Aorta (tissue), 5 donors: ENCODE measurements around the gene MAP2K5. TPM values are rescaled to one million over a fixed set of nuclear protein-coding genes. Genes with fewer than 3 reads are reported as not detected.

ENCODE experiments used
- ATAC-seq: fragments of 200-7000 bp; cut with Tn5 transposase; one replicate; pipeline ENCODE4 v1.9.1; 2022; ENCODE audit warnings: moderate library complexity; ENCODE audit not compliant: low FRiP score
- DNase-seq, 2 donors: peaks; one replicate each; pipeline ENCODE4 v3.0.0-alpha.2; 2020
- H3K27ac ChIP-seq, 2 donors: one replicate each; pipeline ENCODE4 v1.5.1; 2013; ENCODE audit warnings: low read length in 2 of 2, mild to moderate bottlenecking in 2 of 2, moderate library complexity in 2 of 2, control low read depth in 1 of 2, inconsistent platforms in 1 of 2, low read depth in 1 of 2
- H3K27me3 ChIP-seq, 2 donors: one replicate each; pipeline ENCODE4 v1.6.1; 2013; ENCODE audit warnings: control low read depth in 1 of 2, low read length in 1 of 2, mild to moderate bottlenecking in 1 of 2, moderate library complexity in 1 of 2; ENCODE audit not compliant: insufficient read depth in 2 of 2, control insufficient read depth in 1 of 2
- H3K36me3 ChIP-seq, 2 donors: one replicate each; pipeline ENCODE4 v1.6.1; 2013; ENCODE audit warnings: control low read depth in 1 of 2, low read length in 1 of 2, mild to moderate bottlenecking in 1 of 2; ENCODE audit not compliant: insufficient read depth in 2 of 2, control insufficient read depth in 1 of 2
- H3K4me1 ChIP-seq, 2 donors: one replicate each; pipeline ENCODE4 v1.6.1; 2013; ENCODE audit warnings: low read length in 2 of 2, control low read depth in 1 of 2, mild to moderate bottlenecking in 1 of 2, moderate library complexity in 1 of 2; ENCODE audit not compliant: insufficient read depth in 2 of 2, control insufficient read depth in 1 of 2
- H3K4me3 ChIP-seq, 2 donors: one replicate each; pipeline ENCODE4 v1.5.1; 2013; ENCODE audit warnings: low read length in 2 of 2, control low read depth in 1 of 2, mild to moderate bottlenecking in 1 of 2
- H3K9me3 ChIP-seq: one replicate; pipeline ENCODE4 v1.6.1; 2013; ENCODE audit warnings: mild to moderate bottlenecking, low read length; ENCODE audit not compliant: control insufficient read depth
- WGBS, 2 donors: extraction: QIAGEN DNeasy Blood & Tissue Kit; methylation state at CpG; one replicate each; pipeline ENCODE4 v1.1.7; 2013; 5-methylcytosine and 5-hydroxymethylcytosine counted together
- intact Hi-C, 2 donors: fragments of 100-400 bp; cut with DNase I; formaldehyde crosslinking; loops; one replicate each; pipeline versions ENCODE4 v1.14.2 to v1.15.0; 2022
- polyA plus RNA-seq, 2 donors: library from polyadenylated mRNA; stranded (reverse); fragments of 200-250 nt; gene quantifications; one replicate each; pipeline ENCODE4 v1.2.3, GENCODE V29; 2013
- total RNA-seq, 2 donors: library from RNA; stranded (reverse); fragmentation: NEBNext Ultra II Directional; extraction: Animal tissue kit (Norgen Biotek cat#: 25700); gene quantifications; one replicate each; pipeline ENCODE4 v1.2.1, GENCODE V29; 2021
- donor health status: healthy with polysubstance abuse.
- donor health status: Bipolar disorder and iron deficiency.
- donor health status: DM: no; HTN: no; CAD: no.
- donor health status: DM: no; HTN: no; CAD: no.
- donor health status: DM: yes; HTN: yes; CAD: no.

Gene MAP2K5
- total and polyA plus RNA-seq, 4 donors, result 7.3 to 29.2 (median 17.1) TPM

GRCh38 chr15:67771189-67771800 is 228.8 kb downstream of the MAP2K5 start:
- ATAC-seq, result no peak
- Histone ChIP-seq H3K4me1 (no peaks in the 10 kb centered on the region), H3K4me3 (no peak overlapping the region), H3K27me3 (no peaks in the 10 kb centered on the region), H3K9me3 (no peaks in the 10 kb centered on the region), H3K36me3 (no peaks in the 10 kb centered on the region), H3K27ac (no peak overlapping the region)
- WGBS, 2 donors, result 42 to 58% methylated on average over 7 of the region's 7 CpGs
- no peak for DNase-seq
- intact Hi-C loops, result no loop called here

DNA sequence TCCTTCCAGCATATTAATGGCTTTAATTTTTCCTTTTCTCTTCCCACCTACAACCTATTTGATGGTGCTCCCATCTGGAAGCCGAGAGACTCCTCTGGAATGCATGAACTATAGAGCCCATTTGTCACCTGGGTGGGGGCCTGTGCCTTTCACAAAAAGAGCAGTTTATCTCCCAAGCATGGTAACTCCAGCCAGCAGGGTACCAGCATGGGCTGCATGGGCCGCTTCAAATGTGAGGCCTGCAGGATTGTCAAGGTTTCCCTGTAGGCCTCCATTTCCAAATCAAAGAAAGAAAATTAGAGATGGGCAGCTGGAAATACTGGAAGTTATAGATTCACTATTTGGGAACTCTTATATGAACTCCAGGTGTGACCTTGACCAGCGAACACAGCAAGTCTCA is 232.1 kb downstream of the MAP2K5 start:
- Histone ChIP-seq H3K27me3 (no peaks in the 10 kb centered on the region), H3K27ac (no peak overlapping the region), H3K4me1 (no peaks in the 10 kb centered on the region), H3K36me3 (no peaks in the 10 kb centered on the region), H3K4me3 (no peak overlapping the region), H3K9me3 (no peaks in the 10 kb centered on the region)
- ATAC-seq (no peak), DNase-seq (no peak)
- 96 to 97% methylated on average over 3 of the region's 3 CpGs for WGBS, 2 donors
- intact Hi-C loops, result no loop called here

GRCh38 chr15:67775250-67775649 is 232.7 kb downstream of the MAP2K5 start:
- no peaks in the 10 kb centered on the region for H3K27me3 ChIP-seq
- H3K9me3 ChIP-seq, result no peaks in the 10 kb centered on the region
- no peak overlapping the region for H3K4me3 ChIP-seq
- H3K4me1 ChIP-seq, result no peaks in the 10 kb centered on the region
- 84 to 91% methylated on average over 2 of the region's 2 CpGs for WGBS, 2 donors
- ATAC-seq (no peak), DNase-seq (no peak)
- intact Hi-C loops, result no loop called here
- H3K27ac ChIP-seq, result no peak overlapping the region
- H3K36me3 ChIP-seq, result no peaks in the 10 kb centered on the region

DNA sequence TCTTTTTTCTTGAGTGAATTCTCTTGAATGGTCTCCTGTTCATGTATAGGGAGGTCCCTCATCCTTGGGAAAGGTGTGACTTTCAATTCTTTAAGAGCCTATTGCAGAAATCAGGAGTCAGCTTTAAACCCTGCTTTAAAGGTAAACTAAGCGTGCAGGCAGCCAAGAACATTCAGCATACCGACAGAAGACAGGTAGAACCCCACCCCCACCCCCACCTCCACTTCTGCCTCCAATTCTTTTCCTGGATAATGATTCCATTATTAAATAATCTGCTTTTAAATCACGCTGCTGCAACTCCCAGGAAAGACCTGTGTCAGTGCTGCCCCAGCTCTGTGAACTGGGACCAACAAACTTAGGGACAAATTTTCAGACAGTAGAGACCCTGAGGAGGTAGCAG is 233.5 kb downstream of the MAP2K5 start:
- H3K9me3 ChIP-seq, result no peaks in the 10 kb centered on the region
- WGBS, 2 donors, result 93 to 94% methylated on average over 3 of the region's 3 CpGs
- H3K36me3 ChIP-seq, result no peaks in the 10 kb centered on the region
- no peaks in the 10 kb centered on the region for H3K27me3 ChIP-seq
- ATAC-seq (no peak), DNase-seq (no peak)
- H3K27ac ChIP-seq, result no peak overlapping the region
- intact Hi-C loops, result no loop called here
- H3K4me3 ChIP-seq, result no peak overlapping the region
- H3K4me1 ChIP-seq, result no peaks in the 10 kb centered on the region

DNA sequence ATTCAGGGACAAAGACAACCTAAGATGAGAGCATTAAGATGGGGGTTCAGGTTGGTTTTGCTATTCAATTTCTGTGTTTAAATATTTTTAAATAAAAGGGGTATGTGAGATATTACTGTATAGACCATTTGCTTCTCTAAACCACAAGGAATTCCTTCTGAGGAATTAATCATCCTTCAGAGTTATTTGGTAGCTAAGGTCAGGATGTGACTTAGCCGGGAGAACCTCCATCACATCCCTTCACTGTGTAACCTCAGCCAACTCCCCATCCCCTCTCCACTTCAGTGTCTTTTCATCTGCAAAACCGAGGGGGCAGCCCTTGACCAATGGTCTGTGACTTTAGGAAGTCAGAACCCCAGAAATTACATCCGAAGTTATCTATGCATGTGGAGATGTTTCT is 234.1 kb downstream of the MAP2K5 start:
- ATAC-seq, result no peak
- H3K4me3 ChIP-seq, result no peak overlapping the region
- no peaks in the 10 kb centered on the region for H3K27me3 ChIP-seq
- H3K36me3 ChIP-seq, result no peaks in the 10 kb centered on the region
- H3K4me1 ChIP-seq, result no peaks in the 10 kb centered on the region
- whole genome bisulfite sequencing, 2 donors, result 80 to 83% methylated on average over 3 of the region's 3 CpGs
- intact Hi-C loops, result no loop called here
- no peak for DNase-seq
- no peaks in the 10 kb centered on the region for H3K9me3 ChIP-seq
- no peak overlapping the region for H3K27ac ChIP-seq

GRCh38 chr15:67777071-67777470 is 234.6 kb downstream of the MAP2K5 start:
- Histone ChIP-seq H3K27me3 (no peaks in the 10 kb centered on the region), H3K9me3 (no peaks in the 10 kb centered on the region), H3K4me1 (no peaks in the 10 kb centered on the region), H3K36me3 (no peaks in the 10 kb centered on the region), H3K4me3 (no peak overlapping the region), H3K27ac (no peak overlapping the region)
- WGBS, 2 donors, result 84 to 88% methylated on average over 5 of the region's 5 CpGs
- intact Hi-C loops, result no loop called here
- ATAC-seq (no peak), DNase-seq (no peak)

DNA sequence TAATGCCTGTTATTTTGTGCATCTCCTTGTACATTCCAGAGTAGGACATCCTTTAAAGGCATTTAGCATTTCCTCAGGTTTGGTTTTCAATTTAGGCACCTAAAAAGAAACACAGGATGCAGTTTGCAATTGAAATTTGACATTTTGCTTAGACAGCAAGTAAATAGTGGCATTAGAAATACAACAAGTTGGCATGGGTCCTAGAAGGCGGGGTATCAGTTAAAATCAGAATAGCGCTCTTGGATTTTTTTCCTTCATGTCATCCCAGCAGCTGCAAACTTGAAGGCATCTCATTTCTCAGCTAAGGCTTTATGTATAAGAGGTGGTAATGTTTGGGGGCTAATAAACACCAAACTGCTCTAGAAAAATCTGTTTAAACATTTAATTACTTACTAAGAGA is 235.3 kb downstream of the MAP2K5 start:
- no peak overlapping the region for H3K27ac ChIP-seq
- intact Hi-C loops, result no loop called here
- no peak for DNase-seq
- 86 to 94% methylated on average over 2 of the region's 2 CpGs for WGBS, 2 donors
- H3K36me3 ChIP-seq, result no peaks in the 10 kb centered on the region
- H3K4me3 ChIP-seq, result no peak overlapping the region
- ATAC-seq, result no peak
- H3K27me3 ChIP-seq, result no peaks in the 10 kb centered on the region
- no peaks in the 10 kb centered on the region for H3K9me3 ChIP-seq
- H3K4me1 ChIP-seq, result no peaks in the 10 kb centered on the region

DNA sequence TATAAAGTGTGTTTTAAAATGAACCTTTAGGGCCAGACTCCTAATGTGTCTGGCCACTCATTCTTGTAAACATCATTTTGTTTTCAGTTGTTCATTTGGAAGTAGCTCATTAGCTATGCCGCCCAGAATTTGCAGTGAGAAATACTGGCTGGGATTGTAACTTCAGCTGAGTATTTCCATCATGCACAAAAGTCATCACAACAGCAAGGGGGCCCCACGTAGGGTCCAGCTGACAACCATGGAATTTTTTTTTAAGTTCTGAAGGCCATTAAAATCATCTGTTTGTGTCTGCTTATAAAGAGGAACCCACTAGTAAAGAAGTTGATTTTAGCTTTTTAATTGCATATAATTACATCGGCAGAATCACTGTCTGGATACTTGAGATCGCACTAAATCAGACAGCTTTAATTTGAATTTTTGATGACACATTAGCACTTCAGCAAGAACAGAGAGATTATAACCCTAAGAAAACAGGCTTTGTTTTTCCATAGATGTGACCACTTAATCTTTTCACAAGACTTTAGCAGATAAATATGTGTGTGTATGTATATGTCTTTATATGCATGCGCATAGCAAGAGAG is 236.6 kb downstream of the MAP2K5 start:
- ATAC-seq, result no peak
- Histone ChIP-seq H3K9me3 (no peaks in the 10 kb centered on the region), H3K4me1 (no peaks in the 10 kb centered on the region), H3K36me3 (no peaks in the 10 kb centered on the region), H3K27ac (no peak overlapping the region), H3K27me3 (no peaks in the 10 kb centered on the region), H3K4me3 (no peak overlapping the region)
- intact Hi-C loops, result no loop called here
- no peak for DNase-seq
- WGBS, 2 donors, result 89% methylated on average over 5 of the region's 5 CpGs

DNA sequence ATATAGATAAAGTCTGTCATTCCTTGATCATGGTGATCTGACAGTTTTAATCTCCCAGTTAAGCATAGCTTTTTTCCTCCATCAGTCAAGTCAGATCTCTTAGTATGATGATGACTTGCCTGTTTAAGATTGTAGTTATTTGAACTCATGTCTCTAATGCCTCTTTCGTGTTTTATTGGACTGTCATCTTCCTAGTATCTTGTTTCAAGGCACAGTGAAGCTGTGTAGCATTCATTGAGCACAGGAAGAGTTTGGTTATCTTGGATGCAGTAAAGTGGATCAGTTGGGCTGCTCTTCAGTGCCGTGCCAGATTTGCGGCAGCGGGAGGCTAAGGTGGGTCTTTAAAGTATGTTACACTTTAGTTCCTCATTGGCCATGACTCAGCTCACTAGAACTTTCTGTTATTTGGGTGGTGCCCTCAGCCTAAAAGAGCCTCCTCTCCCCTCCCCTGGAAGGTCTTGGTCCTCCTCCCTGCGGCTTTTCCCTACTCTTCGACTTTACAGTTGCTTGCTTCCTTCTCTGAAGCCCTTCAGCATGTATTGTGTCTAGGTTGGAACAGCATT is 237.1 kb downstream of the MAP2K5 start:
- no peak overlapping the region for H3K27ac ChIP-seq
- 89 to 91% methylated on average over 6 of the region's 6 CpGs for WGBS, 2 donors
- no peaks in the 10 kb centered on the region for H3K9me3 ChIP-seq
- H3K27me3 ChIP-seq, result no peaks in the 10 kb centered on the region
- DNase-seq (no peak), ATAC-seq (no peak)
- H3K4me1 ChIP-seq, result no peaks in the 10 kb centered on the region
- H3K36me3 ChIP-seq, result no peaks in the 10 kb centered on the region
- intact Hi-C loops, result no loop called here
- H3K4me3 ChIP-seq, result no peak overlapping the region
